K562 (cell line): Measurements from ENCODE around the gene ID2. TPM values are rescaled to one million over a fixed set of nuclear protein-coding genes. Genes with fewer than 3 reads are reported as not detected.

Experiments used
- ATF7 ChIP-seq: fragments of 450-650 bp; IDR thresholded peaks from 2 replicates; pipeline ENCODE4 v1.7.1; 2014; ENCODE audit warnings: mild to moderate bottlenecking, moderate library complexity
- CBX3 ChIP-seq, 2 experiments: IDR thresholded peaks; 1 replicate in 1 of 2; 2 replicates in 1 of 2; pipeline ENCODE4 v1.6.1; 2012; ENCODE audit warnings: inconsistent platforms in 2 of 2, low read length in 2 of 2, borderline replicate concordance in 1 of 2, control low read depth in 1 of 2
- CHD1 ChIP-seq: fragments of 200-600 bp; sonication (generic); IDR thresholded peaks from one replicate; pipeline ENCODE4 v1.6.1; 2012; ENCODE audit warnings: mild to moderate bottlenecking, moderate library complexity, low read length, inconsistent platforms
- CHD2 ChIP-seq: IDR thresholded peaks from 2 replicates; pipeline ENCODE4 v1.6.1; 2011; ENCODE audit warnings: low read depth, low read length
- CTBP1 ChIP-seq: fragments of 450-650 bp; IDR thresholded peaks from 2 replicates; pipeline ENCODE4 v1.6.1; 2016; ENCODE audit warnings: borderline replicate concordance
- GATA2 ChIP-seq: sonication (generic); formaldehyde crosslinking; IDR thresholded peaks from 2 replicates; pipeline ENCODE4 v1.4.0; 2020; ENCODE audit warnings: mild to moderate bottlenecking, missing genetic modification reagents
- GMEB1 ChIP-seq: fragments of 250-450 bp; sonication (Bioruptor Pico); IDR thresholded peaks from 2 replicates; pipeline ENCODE4 v1.4.0; 2020; ENCODE audit warnings: mild to moderate bottlenecking
- HMGN3 ChIP-seq: IDR thresholded peaks from 2 replicates; pipeline ENCODE4 v1.6.1; 2011; ENCODE audit warnings: borderline replicate concordance, low read depth, mild to moderate bottlenecking, mixed read lengths, low read length; ENCODE audit not compliant: insufficient read length; ENCODE audit errors: extremely low read depth
- NONO ChIP-seq, 2 experiments: fragments of 200-400 bp in 1 of 2; fragments of 450-650 bp in 1 of 2; formaldehyde crosslinking in 1 of 2; IDR thresholded peaks; 2 replicates each; pipeline ENCODE4 v1.6.1; 2017; ENCODE audit warnings: low read depth in 2 of 2, mild to moderate bottlenecking in 2 of 2, moderate library complexity in 2 of 2, low read length in 1 of 2
- RBM39 ChIP-seq: fragments of 200-400 bp; formaldehyde crosslinking; optimal IDR thresholded peaks from 2 replicates; pipeline ENCODE3; 2018; ENCODE audit warnings: low read depth, low read length
- SIN3B ChIP-seq: fragments of 450-650 bp; IDR thresholded peaks from 2 replicates; pipeline ENCODE4 v1.6.1; 2017; ENCODE audit warnings: low read depth, mild to moderate bottlenecking, moderate library complexity
- SUPT5H ChIP-seq: fragments of 450-650 bp; IDR thresholded peaks from 2 replicates; pipeline ENCODE4 v1.6.1; 2016
- ZBTB7A ChIP-seq: IDR thresholded peaks from 2 replicates; pipeline ENCODE4 v1.6.1; 2011; ENCODE audit warnings: low read depth, mild to moderate bottlenecking, low read length, moderate library complexity, borderline replicate concordance; ENCODE audit not compliant: control insufficient read depth
- ZNF197 ChIP-seq: fragments of 200-800 bp; sonication (Bioruptor generic); IDR thresholded peaks from 2 replicates; pipeline ENCODE4 v1.6.1; 2016; ENCODE audit warnings: low read depth, missing genetic modification characterization, missing compliant biosample characterization
- ZNF511 ChIP-seq: sonication (generic); formaldehyde crosslinking; IDR thresholded peaks from 2 replicates; pipeline ENCODE4 v1.8.0; 2022; ENCODE audit warnings: mild to moderate bottlenecking, missing genetic modification reagents
- ZNF766 ChIP-seq: fragments of 200-800 bp; sonication (Bioruptor generic); conservative IDR thresholded peaks from 2 replicates; pipeline ENCODE4 v1.6.1; 2016; ENCODE audit warnings: missing genetic modification characterization, missing compliant biosample characterization
- polyA plus RNA-seq, 8 experiments: library from polyadenylated mRNA; depleted of rRNA in 4 of 8; stranded (reverse) in 5 of 8; unstranded in 3 of 8; fragments of >200 nt; fragmentation: Nextera tagmentation in 2 of 8; fragmentation: Illumina TruSeq in 1 of 8; extraction: Ambion mirVana in 2 of 8; extraction: Trizol in 1 of 8; gene quantifications; 2 replicates each; pipeline versions ENCODE4 v1.2.1 to v1.2.3, GENCODE V29; 2011 to 2014; ENCODE audit warnings: inconsistent platforms in 1 of 8, missing spikeins in 1 of 8
- total RNA-seq, 7 experiments: library from RNA; depleted of rRNA in 6 of 7; stranded (reverse); fragments of >200 nt in 6 of 7; fragmentation: Illumina TruSeq in 2 of 7; extraction: Trizol in 2 of 7; gene quantifications; 2 replicates each; pipeline versions ENCODE4 v1.2.1 to v1.2.3, GENCODE V29; 2011 to 2021; ENCODE audit warnings: low replicate concordance in 1 of 7
- TF ChIP-seq, protein P1 (sequence below), 3 experiments: IDR thresholded peaks in 2 of 3; conservative IDR thresholded peaks in 1 of 3; 2 replicates each; pipeline ENCODE4 v1.5.1; 2011 to 2012; ENCODE audit warnings: low read length in 3 of 3, mild to moderate bottlenecking in 3 of 3, control low read depth in 2 of 3, improper control_type of control experiment in 1 of 3, inconsistent platforms in 1 of 3, low read depth in 1 of 3, mixed read lengths in 1 of 3, moderate library complexity in 1 of 3; ENCODE audit not compliant: insufficient read depth in 2 of 3
- TF ChIP-seq, protein P2 (sequence below): sonication (generic); formaldehyde crosslinking; IDR thresholded peaks from 2 replicates; pipeline ENCODE4 v1.5.0; 2020; ENCODE audit warnings: missing genetic modification reagents

The ID2 gene
- total and polyA plus RNA-seq, 9 of the 15 experiments (the other 6 are each of a cell fraction or from before 2014, with no cell fraction given), result 8.0 to 35.7 (median 16.6) TPM

GRCh38 chr2:8678731-8679566 is 2.9 kb upstream of the ID2 start (continued):
- peak; percentile 98 for TF ChIP-seq HMGN3
- peak; percentile 44; the same call in 1 of the 2 replicates for TF ChIP-seq SUPT5H
- peak; percentile 81; the same call in 1 of the 2 replicates for TF ChIP-seq ZBTB7A
- peak in 1 of 2 experiments; percentile 90; a peak in 2 of 4 replicates for TF ChIP-seq NONO (IDR thresholded peaks at IDR 0.05; ENCODE audit: low read depth in 2 of 2, low read length in 1 of 2)
- TF ChIP-seq CHD1, result peak; percentile 51
- peak; percentile 83 for TF ChIP-seq CHD2
- peak; percentile 80 for TF ChIP-seq CTBP1
- TF ChIP-seq ZNF511 (CRISPR knock-in tag), result no peak
- no peak for TF ChIP-seq GATA2 (CRISPR knock-in tag)
- TF ChIP-seq, protein P1, sequence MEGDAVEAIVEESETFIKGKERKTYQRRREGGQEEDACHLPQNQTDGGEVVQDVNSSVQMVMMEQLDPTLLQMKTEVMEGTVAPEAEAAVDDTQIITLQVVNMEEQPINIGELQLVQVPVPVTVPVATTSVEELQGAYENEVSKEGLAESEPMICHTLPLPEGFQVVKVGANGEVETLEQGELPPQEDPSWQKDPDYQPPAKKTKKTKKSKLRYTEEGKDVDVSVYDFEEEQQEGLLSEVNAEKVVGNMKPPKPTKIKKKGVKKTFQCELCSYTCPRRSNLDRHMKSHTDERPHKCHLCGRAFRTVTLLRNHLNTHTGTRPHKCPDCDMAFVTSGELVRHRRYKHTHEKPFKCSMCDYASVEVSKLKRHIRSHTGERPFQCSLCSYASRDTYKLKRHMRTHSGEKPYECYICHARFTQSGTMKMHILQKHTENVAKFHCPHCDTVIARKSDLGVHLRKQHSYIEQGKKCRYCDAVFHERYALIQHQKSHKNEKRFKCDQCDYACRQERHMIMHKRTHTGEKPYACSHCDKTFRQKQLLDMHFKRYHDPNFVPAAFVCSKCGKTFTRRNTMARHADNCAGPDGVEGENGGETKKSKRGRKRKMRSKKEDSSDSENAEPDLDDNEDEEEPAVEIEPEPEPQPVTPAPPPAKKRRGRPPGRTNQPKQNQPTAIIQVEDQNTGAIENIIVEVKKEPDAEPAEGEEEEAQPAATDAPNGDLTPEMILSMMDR (IDR thresholded peaks at IDR 0.05 in 2 of 3, conservative IDR thresholded peaks at IDR 0.05 in 1 of 3; ENCODE audit: insufficient read depth in 2 of 3, low read depth in 1 of 3, low read length in 3 of 3), result 0 out of 6 replicates have a peak, but pooled peaks of 1 of the 3 experiments have one; percentile 6
- TF ChIP-seq ATF7, result peak; percentile 37; the same call in 1 of the 2 replicates
- TF ChIP-seq, protein P2, sequence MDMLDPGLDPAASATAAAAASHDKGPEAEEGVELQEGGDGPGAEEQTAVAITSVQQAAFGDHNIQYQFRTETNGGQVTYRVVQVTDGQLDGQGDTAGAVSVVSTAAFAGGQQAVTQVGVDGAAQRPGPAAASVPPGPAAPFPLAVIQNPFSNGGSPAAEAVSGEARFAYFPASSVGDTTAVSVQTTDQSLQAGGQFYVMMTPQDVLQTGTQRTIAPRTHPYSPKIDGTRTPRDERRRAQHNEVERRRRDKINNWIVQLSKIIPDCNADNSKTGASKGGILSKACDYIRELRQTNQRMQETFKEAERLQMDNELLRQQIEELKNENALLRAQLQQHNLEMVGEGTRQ (CRISPR knock-in tag), result peak; percentile 37
- TF ChIP-seq CBX3 (IDR thresholded peaks at IDR 0.05; ENCODE audit: borderline replicate concordance in 1 of 2, low read length in 2 of 2), result no peak
- no peak for TF ChIP-seq ZNF197 (CRISPR knock-in tag)
- no peak for TF ChIP-seq RBM39
- TF ChIP-seq GMEB1 (CRISPR knock-in tag), result peak; percentile 51
- peak; percentile 47; the same call in 1 of the 2 replicates for TF ChIP-seq SIN3B
- peak; percentile 47; the same call in 1 of the 2 replicates for TF ChIP-seq ZNF766 (CRISPR knock-in tag)
